ENCODE results near the gene SEPTIN11.

GRCh38 chr4:76989391-76990061, 40.0 kb downstream of the SEPTIN11 start:
- TF ChIP-seq CTCF (IDR thresholded peaks at IDR 0.05): no peak
- no peak for TF ChIP-seq POLR2A (IDR thresholded peaks at IDR 0.05)
- TF ChIP-seq EP300 (IDR thresholded peaks at IDR 0.05): no peak

All from upper lobe of left lung (tissue), 4 donors.